GM12878 (cell line): ENCODE results near the gene FAM184B. TPM values are rescaled to one million over a fixed set of nuclear protein-coding genes. Genes with fewer than 3 reads are reported as not detected.

Source experiments
- ATAC-seq: fragments of 200-7000 bp; cut with Tn5 transposase; 3 replicates; pipeline ENCODE4 v1.9.1; 2020; ENCODE audit warnings: mild to moderate bottlenecking, moderate library complexity
- BruUV-seq: library from RNA; stranded (reverse); fragments of 400-500 nt; replicated peaks from 2 replicates; lab custom pipeline; 2021; lab: Mats Ljungman, UMichigan
- CTCF ChIA-PET: fragments of 300-600 bp; sonication (Branson Sonifier 250); formaldehyde crosslinking; extraction: SDS; loops from one replicate; lab custom pipeline; 2021; ENCODE audit warnings: inconsistent platforms; lab: Yijun Ruan, JAX
- POLR2A ChIA-PET: fragments of 350-600 bp; formaldehyde crosslinking; extraction: SDS; loops from one replicate; lab custom pipeline; 2021; ENCODE audit warnings: inconsistent platforms; lab: Charles Lee
- RAD21 ChIA-PET: fragments of 300-600 bp; sonication (Branson Sonifier 250); formaldehyde crosslinking; loops from one replicate; lab custom pipeline; 2023; ENCODE audit warnings: antibody characterized with exemption; ENCODE audit not compliant: unreplicated experiment; lab: Charles Lee
- SMC1A ChIA-PET: fragments of 300-600 bp; sonication (Branson Sonifier 250); formaldehyde crosslinking; loops from one replicate; lab custom pipeline; 2023; ENCODE audit not compliant: unreplicated experiment, uncharacterized antibody; lab: Charles Lee
- DNase-seq: peaks from one replicate; pipeline ENCODE4 v3.0.0-alpha.2; 2011; ENCODE audit warnings: low read depth, low spot score
- FAIRE-seq: peaks from 3 replicates; lab custom pipeline; 2011; peaks lifted over from hg19 to GRCh38; lab: Jason Lieb, UNC
- H2AFZ ChIP-seq: 2 replicates; pipeline ENCODE4 v1.6.0; 2011; ENCODE audit warnings: low read depth, low read length, control low read depth; ENCODE audit not compliant: control insufficient read depth
- H3K27ac ChIP-seq: 2 replicates; pipeline ENCODE4 v1.5.1; 2011; ENCODE audit warnings: control low read depth; ENCODE audit not compliant: control insufficient read depth, insufficient read depth
- H3K27me3 ChIP-seq, 2 experiments: replicated peaks in 1 of 2; 2 replicates each; pipeline versions ENCODE4 v1.6.0 to v1.6.1; 2011; ENCODE audit warnings: low read length in 1 of 2; ENCODE audit not compliant: control insufficient read depth in 2 of 2, insufficient read depth in 2 of 2
- H3K36me3 ChIP-seq, 2 experiments: 2 replicates each; pipeline ENCODE4 v1.5.1; 2011; ENCODE audit warnings: low read length in 1 of 2; ENCODE audit not compliant: control insufficient read depth in 2 of 2, insufficient read depth in 2 of 2
- H3K4me1 ChIP-seq: 2 replicates; pipeline ENCODE4 v1.6.1; 2011; ENCODE audit warnings: mild to moderate bottlenecking, low read length, moderate library complexity, mixed read lengths; ENCODE audit not compliant: control insufficient read depth, insufficient read depth
- H3K4me2 ChIP-seq: 2 replicates; pipeline ENCODE4 v1.6.0; 2011; ENCODE audit warnings: control low read depth; ENCODE audit not compliant: control insufficient read depth, insufficient read depth
- H3K4me3 ChIP-seq: fragments of 200-600 bp; sonication (generic); 2 replicates; pipeline ENCODE4 v1.5.1; 2016
- H3K79me2 ChIP-seq: 2 replicates; pipeline ENCODE4 v1.6.0; 2011; ENCODE audit warnings: low read length; ENCODE audit not compliant: control insufficient read depth, insufficient read depth
- H3K9ac ChIP-seq: 2 replicates; pipeline ENCODE4 v1.8.0; 2011; ENCODE audit warnings: low read length, control low read depth, mixed read lengths; ENCODE audit not compliant: control insufficient read depth, insufficient read depth
- H3K9me3 ChIP-seq: replicated peaks from 3 replicates; pipeline ENCODE4 v1.5.1; 2011; ENCODE audit warnings: mild to moderate bottlenecking, low read length; ENCODE audit not compliant: control insufficient read depth, insufficient read depth
- H4K20me1 ChIP-seq: 2 replicates; pipeline ENCODE4 v1.6.0; 2011; ENCODE audit not compliant: control insufficient read depth, insufficient read depth
- BACH1 ChIP-seq: fragments of 450-650 bp; IDR thresholded peaks from 2 replicates; pipeline ENCODE4 v1.6.1; 2017; ENCODE audit warnings: mild to moderate bottlenecking, borderline replicate concordance
- CHD1 ChIP-seq: IDR thresholded peaks from 2 replicates; pipeline ENCODE4 v1.6.1; 2012; ENCODE audit warnings: low read depth, low read length, improper control_type of control experiment
- EP300 ChIP-seq, 2 experiments: fragments of 150-350 bp in 1 of 2; IDR thresholded peaks; 2 replicates each; pipeline ENCODE4 v1.6.1; 2011 to 2012; ENCODE audit warnings: low read depth in 2 of 2, low read length in 2 of 2, borderline replicate concordance in 1 of 2, improper control_type of control experiment in 1 of 2, inconsistent platforms in 1 of 2; ENCODE audit not compliant: control insufficient read depth in 1 of 2
- LARP7 ChIP-seq: fragments of 450-650 bp; IDR thresholded peaks from 2 replicates; pipeline ENCODE4 v1.6.1; 2017; ENCODE audit warnings: mild to moderate bottlenecking
- MYB ChIP-seq: fragments of 150-350 bp; IDR thresholded peaks from 2 replicates; pipeline ENCODE4 v1.6.1; 2014; ENCODE audit warnings: mild to moderate bottlenecking, low read depth, low read length, borderline replicate concordance
- POLR2AphosphoS5 ChIP-seq: IDR thresholded peaks from 2 replicates; pipeline ENCODE4 v1.6.1; 2011; ENCODE audit warnings: mild to moderate bottlenecking, low read length, inconsistent platforms
- SIX5 ChIP-seq: IDR thresholded peaks from 2 replicates; pipeline ENCODE4 v1.6.1; 2011; ENCODE audit warnings: mild to moderate bottlenecking, low read depth, low read length, moderate library complexity; ENCODE audit not compliant: severe bottlenecking
- SMAD1 ChIP-seq: fragments of 450-650 bp; IDR thresholded peaks from 2 replicates; pipeline ENCODE4 v1.6.1; 2018; ENCODE audit warnings: mild to moderate bottlenecking, low read depth; ENCODE audit not compliant: partially characterized antibody
- SREBF1 ChIP-seq: IDR thresholded peaks from 2 replicates; pipeline ENCODE4 v1.6.1; 2012; ENCODE audit warnings: mild to moderate bottlenecking, low read length
- ZNF274 ChIP-seq: IDR thresholded peaks from one replicate; pipeline ENCODE4 v1.8.0; 2011; ENCODE audit not compliant: insufficient read length, insufficient read depth
- WGBS: methylation state at CpG from one replicate; pipeline ENCODE4 v1.1.6; 2016; ENCODE audit warnings: low lambda C conversion rate; ENCODE audit not compliant: insufficient replicate concordance, insufficient coverage; ENCODE audit errors: missing lambda C conversion rate; 5-methylcytosine and 5-hydroxymethylcytosine counted together
- in situ Hi-C: fragments of 300-500 bp; cut with MboI; formaldehyde crosslinking; loops from 9 replicates; pipeline ENCODE4 v1.14.3; 2018; ENCODE audit warnings: mixed read lengths
- intact Hi-C: fragments of 100-400 bp; cut with micrococcal nuclease; formaldehyde crosslinking; loops from one replicate; pipeline ENCODE4 v1.14.2; 2022; ENCODE audit not compliant: unreplicated experiment
- polyA plus RNA-seq, 11 experiments: library from polyadenylated mRNA; depleted of rRNA in 4 of 11; unstranded in 6 of 11; stranded (reverse) in 5 of 11; fragments of >200 nt; fragmentation: Nextera tagmentation in 4 of 11; fragmentation: Illumina TruSeq in 1 of 11; extraction: Ambion mirVana in 4 of 11; extraction: Trizol in 1 of 11; gene quantifications; 1 replicate in 1 of 11; 2 replicates in 10 of 11; pipeline versions ENCODE4 v1.2.1 to v1.2.3, GENCODE V29; 2011 to 2016; ENCODE audit warnings: inconsistent platforms in 2 of 11, missing spikeins in 2 of 11, low read depth in 1 of 11
- total RNA-seq, 4 experiments: library from RNA; depleted of rRNA in 3 of 4; stranded (reverse); fragments of >200 nt in 3 of 4; fragmentation: Illumina TruSeq in 1 of 4; extraction: Trizol in 1 of 4; gene quantifications; 2 replicates each; pipeline versions ENCODE4 v1.2.1 to v1.2.3, GENCODE V29; 2013 to 2021
- TF ChIP-seq, protein P1 (sequence below): fragments of 450-650 bp; IDR thresholded peaks from 2 replicates; pipeline ENCODE4 v1.6.1; 2018; ENCODE audit warnings: borderline replicate concordance, mild to moderate bottlenecking; ENCODE audit not compliant: partially characterized antibody
- TF ChIP-seq, protein P2 (sequence below): IDR thresholded peaks from 2 replicates; pipeline ENCODE4 v1.6.1; 2012; ENCODE audit warnings: improper control_type of control experiment, low read depth, low read length; ENCODE audit not compliant: insufficient replicate concordance
- TF ChIP-seq, protein P3 (sequence below): fragments of 450-650 bp; formaldehyde crosslinking; IDR thresholded peaks from 2 replicates; pipeline ENCODE4 v1.4.0; 2020; ENCODE audit warnings: mild to moderate bottlenecking, moderate library complexity

FAM184B gene
- total and polyA plus RNA-seq, 10 of the 15 experiments (the other 5 are each of a cell fraction or from before 2014, with no cell fraction given) = under 0.01 TPM; not detected in 9

GRCh38 chr4:17665852-17666251 is 115.6 kb downstream of the FAM184B start:
- Histone ChIP-seq H3K9ac (no peak overlapping the region), H3K27ac (no peak overlapping the region), H2AFZ (no peak overlapping the region), H3K4me2 (no peak overlapping the region), H3K36me3 (no peaks in the 10 kb centered on the region), H3K79me2 (no peaks in the 10 kb centered on the region), H4K20me1 (no peaks in the 10 kb centered on the region), H3K4me3 (no peak overlapping the region), H3K9me3 (no peaks in the 10 kb centered on the region), H3K4me1 (peaks cover 8% of the 10 kb centered on the region), H3K27me3 (no peaks in the 10 kb centered on the region)
- no TSS peak for BruUV-seq
- ChIA-PET SMC1A (interaction anchor here (0.7 to 1.7 kb wide), 2 partner anchors 117 to 940 kb away, joined by 3 to 5 read pairs; no protein-coding TSS in a partner anchor), POLR2A (interaction anchor here (1.0 kb wide), 1 partner anchor 46 kb away, joined by 4 read pairs; no protein-coding TSS in a partner anchor), CTCF (no interaction called here), RAD21 (no interaction called here)
- ATAC-seq = no peak
- TF ChIP-seq CHD1 (no peak), EP300 (IDR thresholded peaks at IDR 0.05; ENCODE audit: borderline replicate concordance in 1 of 2, control insufficient read depth in 1 of 2, low read depth in 2 of 2, low read length in 2 of 2) (no peak), MYB (no peak), LARP7 (no peak), SIX5 (no peak), POLR2AphosphoS5 (no peak), SREBF1 (no peak), BACH1 (no peak), SMAD1 (no peak), ZNF274 (no peak)
- TF ChIP-seq, protein P1, sequence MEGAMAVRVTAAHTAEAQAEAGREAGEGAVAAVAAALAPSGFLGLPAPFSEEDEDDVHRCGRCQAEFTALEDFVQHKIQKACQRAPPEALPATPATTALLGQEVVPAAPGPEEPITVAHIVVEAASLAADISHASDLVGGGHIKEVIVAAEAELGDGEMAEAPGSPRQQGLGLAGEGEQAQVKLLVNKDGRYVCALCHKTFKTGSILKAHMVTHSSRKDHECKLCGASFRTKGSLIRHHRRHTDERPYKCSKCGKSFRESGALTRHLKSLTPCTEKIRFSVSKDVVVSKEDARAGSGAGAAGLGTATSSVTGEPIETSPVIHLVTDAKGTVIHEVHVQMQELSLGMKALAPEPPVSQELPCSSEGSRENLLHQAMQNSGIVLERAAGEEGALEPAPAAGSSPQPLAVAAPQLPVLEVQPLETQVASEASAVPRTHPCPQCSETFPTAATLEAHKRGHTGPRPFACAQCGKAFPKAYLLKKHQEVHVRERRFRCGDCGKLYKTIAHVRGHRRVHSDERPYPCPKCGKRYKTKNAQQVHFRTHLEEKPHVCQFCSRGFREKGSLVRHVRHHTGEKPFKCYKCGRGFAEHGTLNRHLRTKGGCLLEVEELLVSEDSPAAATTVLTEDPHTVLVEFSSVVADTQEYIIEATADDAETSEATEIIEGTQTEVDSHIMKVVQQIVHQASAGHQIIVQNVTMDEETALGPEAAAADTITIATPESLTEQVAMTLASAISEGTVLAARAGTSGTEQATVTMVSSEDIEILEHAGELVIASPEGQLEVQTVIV = no peak
- TF ChIP-seq, protein P2, sequence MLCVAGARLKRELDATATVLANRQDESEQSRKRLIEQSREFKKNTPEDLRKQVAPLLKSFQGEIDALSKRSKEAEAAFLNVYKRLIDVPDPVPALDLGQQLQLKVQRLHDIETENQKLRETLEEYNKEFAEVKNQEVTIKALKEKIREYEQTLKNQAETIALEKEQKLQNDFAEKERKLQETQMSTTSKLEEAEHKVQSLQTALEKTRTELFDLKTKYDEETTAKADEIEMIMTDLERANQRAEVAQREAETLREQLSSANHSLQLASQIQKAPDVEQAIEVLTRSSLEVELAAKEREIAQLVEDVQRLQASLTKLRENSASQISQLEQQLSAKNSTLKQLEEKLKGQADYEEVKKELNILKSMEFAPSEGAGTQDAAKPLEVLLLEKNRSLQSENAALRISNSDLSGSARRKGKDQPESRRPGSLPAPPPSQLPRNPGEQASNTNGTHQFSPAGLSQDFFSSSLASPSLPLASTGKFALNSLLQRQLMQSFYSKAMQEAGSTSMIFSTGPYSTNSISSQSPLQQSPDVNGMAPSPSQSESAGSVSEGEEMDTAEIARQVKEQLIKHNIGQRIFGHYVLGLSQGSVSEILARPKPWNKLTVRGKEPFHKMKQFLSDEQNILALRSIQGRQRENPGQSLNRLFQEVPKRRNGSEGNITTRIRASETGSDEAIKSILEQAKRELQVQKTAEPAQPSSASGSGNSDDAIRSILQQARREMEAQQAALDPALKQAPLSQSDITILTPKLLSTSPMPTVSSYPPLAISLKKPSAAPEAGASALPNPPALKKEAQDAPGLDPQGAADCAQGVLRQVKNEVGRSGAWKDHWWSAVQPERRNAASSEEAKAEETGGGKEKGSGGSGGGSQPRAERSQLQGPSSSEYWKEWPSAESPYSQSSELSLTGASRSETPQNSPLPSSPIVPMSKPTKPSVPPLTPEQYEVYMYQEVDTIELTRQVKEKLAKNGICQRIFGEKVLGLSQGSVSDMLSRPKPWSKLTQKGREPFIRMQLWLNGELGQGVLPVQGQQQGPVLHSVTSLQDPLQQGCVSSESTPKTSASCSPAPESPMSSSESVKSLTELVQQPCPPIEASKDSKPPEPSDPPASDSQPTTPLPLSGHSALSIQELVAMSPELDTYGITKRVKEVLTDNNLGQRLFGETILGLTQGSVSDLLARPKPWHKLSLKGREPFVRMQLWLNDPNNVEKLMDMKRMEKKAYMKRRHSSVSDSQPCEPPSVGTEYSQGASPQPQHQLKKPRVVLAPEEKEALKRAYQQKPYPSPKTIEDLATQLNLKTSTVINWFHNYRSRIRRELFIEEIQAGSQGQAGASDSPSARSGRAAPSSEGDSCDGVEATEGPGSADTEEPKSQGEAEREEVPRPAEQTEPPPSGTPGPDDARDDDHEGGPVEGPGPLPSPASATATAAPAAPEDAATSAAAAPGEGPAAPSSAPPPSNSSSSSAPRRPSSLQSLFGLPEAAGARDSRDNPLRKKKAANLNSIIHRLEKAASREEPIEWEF = no peak
- TF ChIP-seq, protein P3, sequence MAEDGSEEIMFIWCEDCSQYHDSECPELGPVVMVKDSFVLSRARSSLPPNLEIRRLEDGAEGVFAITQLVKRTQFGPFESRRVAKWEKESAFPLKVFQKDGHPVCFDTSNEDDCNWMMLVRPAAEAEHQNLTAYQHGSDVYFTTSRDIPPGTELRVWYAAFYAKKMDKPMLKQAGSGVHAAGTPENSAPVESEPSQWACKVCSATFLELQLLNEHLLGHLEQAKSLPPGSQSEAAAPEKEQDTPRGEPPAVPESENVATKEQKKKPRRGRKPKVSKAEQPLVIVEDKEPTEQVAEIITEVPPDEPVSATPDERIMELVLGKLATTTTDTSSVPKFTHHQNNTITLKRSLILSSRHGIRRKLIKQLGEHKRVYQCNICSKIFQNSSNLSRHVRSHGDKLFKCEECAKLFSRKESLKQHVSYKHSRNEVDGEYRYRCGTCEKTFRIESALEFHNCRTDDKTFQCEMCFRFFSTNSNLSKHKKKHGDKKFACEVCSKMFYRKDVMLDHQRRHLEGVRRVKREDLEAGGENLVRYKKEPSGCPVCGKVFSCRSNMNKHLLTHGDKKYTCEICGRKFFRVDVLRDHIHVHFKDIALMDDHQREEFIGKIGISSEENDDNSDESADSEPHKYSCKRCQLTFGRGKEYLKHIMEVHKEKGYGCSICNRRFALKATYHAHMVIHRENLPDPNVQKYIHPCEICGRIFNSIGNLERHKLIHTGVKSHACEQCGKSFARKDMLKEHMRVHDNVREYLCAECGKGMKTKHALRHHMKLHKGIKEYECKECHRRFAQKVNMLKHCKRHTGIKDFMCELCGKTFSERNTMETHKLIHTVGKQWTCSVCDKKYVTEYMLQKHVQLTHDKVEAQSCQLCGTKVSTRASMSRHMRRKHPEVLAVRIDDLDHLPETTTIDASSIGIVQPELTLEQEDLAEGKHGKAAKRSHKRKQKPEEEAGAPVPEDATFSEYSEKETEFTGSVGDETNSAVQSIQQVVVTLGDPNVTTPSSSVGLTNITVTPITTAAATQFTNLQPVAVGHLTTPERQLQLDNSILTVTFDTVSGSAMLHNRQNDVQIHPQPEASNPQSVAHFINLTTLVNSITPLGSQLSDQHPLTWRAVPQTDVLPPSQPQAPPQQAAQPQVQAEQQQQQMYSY = no peak
- in situ Hi-C loops = no loop called here
- intact Hi-C loops = loop anchor here (5.0 kb wide), 1 partner anchor 141 kb away; no protein-coding TSS in a partner anchor
- 46% methylated on average over 3 of the region's 3 CpGs for WGBS
- DNase-seq = no peak
- no peak for FAIRE-seq
